DND-41 (cell line): Measurements from ENCODE around the gene VWF.

ENCODE experiments used
- CTCF ChIP-seq: IDR thresholded peaks from 2 replicates; pipeline ENCODE4 v1.5.1; 2012; ENCODE audit warnings: borderline replicate concordance, low read length, moderate library complexity, mild to moderate bottlenecking; ENCODE audit not compliant: poor library complexity, severe bottlenecking; ENCODE audit errors: extremely low read depth
- EZH2 ChIP-seq: IDR thresholded peaks from 3 replicates; pipeline ENCODE4 v1.6.1; 2012; ENCODE audit warnings: borderline replicate concordance, low read depth, mild to moderate bottlenecking, moderate library complexity, low read length, inconsistent platforms; ENCODE audit not compliant: severe bottlenecking

- TF ChIP-seq CTCF (no peak), EZH2 (no peak)
These were observed 57.8 kb downstream of the VWF start for GRCh38 chr12:6066651-6067050.
